Activated T-helper 2 cell treated with anti-CD3 and anti-CD28 coated beads, Interferon-gamma antibody, Interleukin-2, Interleukin-4, amounts not matched to agents 10 μg/mL and 5 μg/mL and 100 μg/mL, durations not matched to agents 14 hours and 24 hours and 36 hours (primary cell): ENCODE data around the gene FPGS. TPM values are rescaled to one million over a fixed set of nuclear protein-coding genes. Genes with fewer than 3 reads are reported as not detected.
A peak's percentile ranks its signal among the peaks of the same experiment; 100 is the strongest.

Source experiments
- DNase-seq: peaks from one replicate; pipeline ENCODE4 v3.0.0; 2021; ENCODE audit warnings: low spot score
- H3K27ac Mint-ChIP-seq: one replicate; pipeline ENCODE4 v1.8.0; 2021; ENCODE audit warnings: mixed read lengths
- H3K27me3 Mint-ChIP-seq: one replicate; pipeline ENCODE4 v1.8.0; 2021; ENCODE audit warnings: low read depth, mixed read lengths
- H3K36me3 Mint-ChIP-seq: one replicate; pipeline ENCODE4 v1.8.0; 2021; ENCODE audit warnings: low read depth, mixed read lengths
- H3K4me1 Mint-ChIP-seq: one replicate; pipeline ENCODE4 v1.8.0; 2021; ENCODE audit warnings: low read depth, mixed read lengths
- H3K4me3 Mint-ChIP-seq: one replicate; pipeline ENCODE4 v1.8.0; 2021; ENCODE audit warnings: low read depth, mild to moderate bottlenecking, moderate library complexity, mixed read lengths
- H3K9me3 Mint-ChIP-seq: one replicate; pipeline ENCODE4 v1.8.0; 2021; ENCODE audit warnings: mixed read lengths
- intact Hi-C: fragments of 100-400 bp; cut with micrococcal nuclease; formaldehyde crosslinking; loops from one replicate; pipeline ENCODE4 v1.15.1; 2023
- total RNA-seq: library from RNA; stranded (reverse); gene quantifications from 2 replicates; pipeline ENCODE4 v1.2.3, GENCODE V29; 2022

The FPGS gene
- total RNA-seq, 1 donor from 2014 or later, result 116 TPM

DNA sequence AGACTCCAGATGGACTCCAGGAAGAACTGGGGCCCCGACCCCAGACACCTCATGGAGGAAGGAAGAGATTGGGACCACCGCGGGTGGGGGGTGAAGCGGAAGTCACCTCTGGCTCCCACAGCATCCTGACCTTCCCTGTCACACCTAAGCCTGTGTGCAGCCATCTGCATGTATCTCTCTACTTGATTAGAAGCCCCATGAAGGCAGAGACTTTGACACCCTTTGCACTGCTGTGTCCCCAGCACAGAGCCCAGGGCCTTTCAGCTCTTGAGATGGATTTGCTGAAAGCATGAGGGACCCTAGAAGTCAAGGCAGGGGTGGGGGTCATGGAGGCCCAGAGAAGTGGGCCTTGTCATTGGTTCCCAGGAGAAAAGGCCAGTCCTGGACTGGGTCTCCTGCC is 54.6 kb downstream of the FPGS start:
- Mint-ChIP-seq H3K27me3 (no peaks in the 10 kb centered on the region), H3K27ac (no peak overlapping the region), H3K36me3 (peaks cover 5% of the 10 kb centered on the region), H3K4me3 (no peak overlapping the region), H3K4me1 (peaks cover 13% of the 10 kb centered on the region), H3K9me3 (no peaks in the 10 kb centered on the region)
- DNase-seq, result no peak
- intact Hi-C loops, result no loop called here

DNA sequence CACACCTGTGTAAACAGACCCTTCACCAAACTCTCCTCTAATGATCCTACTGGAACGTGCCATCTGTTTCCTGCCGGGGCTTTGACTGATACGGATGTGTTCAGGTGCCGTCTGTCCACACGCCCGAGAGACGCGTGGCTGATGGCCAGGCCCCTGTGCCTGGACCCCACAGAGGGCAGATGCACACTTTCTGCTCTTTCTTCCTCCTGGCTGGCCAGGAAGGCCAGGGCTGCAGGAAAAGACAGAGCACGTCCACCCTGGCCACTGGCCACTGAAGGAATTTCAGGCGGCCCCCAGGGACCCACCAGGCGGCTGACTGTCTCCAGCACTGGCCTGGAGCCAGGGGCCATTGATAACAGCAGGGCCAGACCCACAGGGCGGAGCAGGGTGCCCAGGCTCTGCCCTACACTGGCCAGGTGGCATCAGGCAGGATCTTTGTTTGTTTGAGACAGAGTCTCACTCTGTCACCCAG is 55.4 kb downstream of the FPGS start:
- Mint-ChIP-seq H3K27me3 (no peaks in the 10 kb centered on the region), H3K9me3 (no peaks in the 10 kb centered on the region), H3K4me3 (no peak overlapping the region), H3K27ac (no peak overlapping the region), H3K36me3 (no peaks in the 10 kb centered on the region), H3K4me1 (peaks cover 14% of the 10 kb centered on the region)
- DNase-seq, result no peak
- intact Hi-C loops, result no loop called here

DNA sequence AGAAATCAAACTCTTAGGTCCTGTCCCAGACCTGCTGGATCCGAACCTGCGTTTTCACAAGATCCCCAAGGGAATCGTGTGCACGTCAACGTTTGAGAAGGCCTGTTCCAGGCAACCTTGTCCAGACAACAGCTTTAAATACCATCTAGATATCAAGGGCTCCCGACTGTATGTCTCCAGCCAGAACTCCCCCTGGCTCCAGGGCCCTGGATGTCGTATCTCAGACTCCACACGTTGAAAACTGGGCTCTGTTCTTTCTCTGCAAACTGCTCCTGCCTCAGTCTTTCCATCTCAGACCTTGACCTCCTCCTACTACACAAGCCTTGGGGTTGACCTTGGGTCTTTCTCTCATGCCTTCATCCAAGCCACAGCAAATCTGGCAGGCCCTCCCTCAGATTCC is 57.6 kb downstream of the FPGS start:
- H3K4me3 Mint-ChIP-seq, result no peak overlapping the region
- DNase-seq, result no peak

DNA sequence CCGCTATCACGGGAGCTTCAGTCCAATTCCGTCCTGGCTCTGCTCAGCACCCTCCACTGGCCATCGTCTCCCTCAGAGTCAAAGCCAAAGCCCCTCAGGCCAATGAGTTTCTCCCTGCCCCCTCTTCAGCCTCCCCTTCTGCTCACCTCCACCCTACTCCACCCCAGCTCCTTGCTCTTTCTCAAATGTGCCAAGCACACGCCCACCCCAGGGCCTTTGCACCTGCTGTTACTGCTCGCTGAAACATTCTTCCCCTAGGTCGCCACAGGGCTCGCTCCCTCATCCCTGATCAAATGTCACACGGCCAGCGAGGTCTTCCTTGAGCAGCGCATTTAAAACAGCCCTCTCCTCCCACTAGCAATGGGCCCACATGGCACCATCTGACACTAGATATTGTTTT is 58.1 kb downstream of the FPGS start:
- Mint-ChIP-seq H3K36me3 (peaks cover 2% of the 10 kb centered on the region), H3K4me1 (peaks cover 23% of the 10 kb centered on the region), H3K9me3 (no peaks in the 10 kb centered on the region), H3K27me3 (no peaks in the 10 kb centered on the region), H3K27ac (peak overlapping the region; percentile 2), H3K4me3 (no peak overlapping the region)
- intact Hi-C loops, result no loop called here
- DNase-seq, result no peak

More for the DNA sequence above, 57.6 kb downstream of the FPGS start:
- Mint-ChIP-seq H3K27me3 (no peaks in the 10 kb centered on the region), H3K36me3 (no peaks in the 10 kb centered on the region), H3K27ac (no peak overlapping the region), H3K9me3 (no peaks in the 10 kb centered on the region), H3K4me1 (peaks cover 18% of the 10 kb centered on the region)
- intact Hi-C loops, result no loop called here

DNA sequence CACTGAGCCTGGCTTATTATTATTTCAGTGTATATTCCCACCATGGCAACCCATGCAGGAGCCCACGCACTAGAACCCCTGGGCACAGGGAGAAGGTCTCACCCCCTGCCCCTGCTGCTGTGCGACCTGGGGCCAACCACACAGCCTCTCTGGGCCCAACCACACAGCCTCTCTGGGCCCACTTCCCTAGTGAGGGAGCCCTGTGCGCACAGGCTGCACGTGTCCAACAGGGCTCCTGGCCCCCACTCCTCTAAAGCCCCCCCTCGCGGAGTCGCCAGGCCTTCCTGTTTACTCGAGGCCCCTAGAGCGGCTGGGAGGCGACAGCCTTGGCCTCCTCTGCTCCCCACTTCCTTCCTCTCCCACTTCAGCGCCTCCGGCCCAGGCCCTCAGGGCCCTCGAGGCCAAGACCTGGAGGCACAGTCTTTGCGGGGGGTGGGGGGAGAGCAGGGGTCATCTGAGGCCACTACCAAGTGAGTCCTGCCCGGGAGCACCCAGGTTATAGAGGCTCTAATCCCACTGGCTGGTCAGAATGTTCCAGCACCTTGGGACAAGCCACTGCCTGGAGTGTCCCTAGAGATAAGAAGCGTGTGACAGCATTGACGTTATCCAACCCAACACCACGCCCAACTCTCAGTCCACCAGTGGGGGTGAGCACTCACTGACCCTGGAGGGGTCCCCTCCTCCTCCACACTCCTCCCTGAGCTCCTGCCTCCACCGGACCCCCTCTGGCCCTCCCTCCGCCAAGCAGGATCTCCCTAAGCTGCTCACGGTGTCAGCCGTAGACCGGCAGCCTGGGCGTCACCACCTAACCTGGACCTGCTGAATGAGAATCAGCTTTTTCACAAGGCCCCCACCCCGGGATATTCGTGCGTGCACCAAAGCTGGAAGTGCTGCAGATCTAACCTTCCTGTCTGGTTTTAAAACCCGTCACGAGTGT is 59.7 kb downstream of the FPGS start:
- Mint-ChIP-seq H3K27ac (peak overlapping the region; percentile 46), H3K36me3 (peaks cover 4% of the 10 kb centered on the region), H3K4me3 (no peak overlapping the region), H3K9me3 (no peaks in the 10 kb centered on the region), H3K27me3 (no peaks in the 10 kb centered on the region), H3K4me1 (peaks cover 25% of the 10 kb centered on the region)
- DNase-seq, result peak; percentile 35
- intact Hi-C loops, result no loop called here

DNA sequence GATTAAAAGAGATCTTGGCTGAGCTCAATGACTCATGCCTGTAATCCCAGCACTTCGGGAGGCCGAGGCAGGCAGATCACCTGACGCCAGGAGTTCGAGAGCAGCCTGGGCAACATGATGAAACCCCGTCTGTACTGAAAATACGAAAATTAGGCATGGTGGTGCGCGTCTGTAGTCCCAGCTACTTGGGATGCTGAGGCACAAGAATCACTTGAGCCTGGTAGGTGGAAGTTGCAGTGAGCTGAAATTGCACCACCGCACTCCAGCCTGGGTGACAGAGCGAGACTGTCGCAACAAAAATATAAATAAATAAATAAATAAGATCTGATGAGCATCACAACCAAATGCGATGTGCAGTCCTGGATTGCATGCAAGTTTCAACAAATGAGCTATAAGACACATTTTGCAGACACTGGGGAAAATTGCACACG is 60.5 kb downstream of the FPGS start:
- Mint-ChIP-seq H3K27ac (peak overlapping the region; percentile 21), H3K36me3 (peaks cover 4% of the 10 kb centered on the region), H3K4me3 (no peak overlapping the region), H3K9me3 (no peaks in the 10 kb centered on the region), H3K27me3 (no peaks in the 10 kb centered on the region), H3K4me1 (peaks cover 25% of the 10 kb centered on the region)
- intact Hi-C loops, result no loop called here
- DNase-seq, result no peak

Other genes with a start within 250 kb of the FPGS start
- gene STXBP1, start 190.6 kb upstream of the FPGS start, total RNA-seq, result 44.5 and 48.9 TPM in 2 replicates
- gene CFAP157, start 95.9 kb upstream of the FPGS start, total RNA-seq, result 0.18 TPM in 1 of 2 replicates, not detected in the other
- 20.1 and 21.5 TPM in 2 replicates for gene PTRH1, start 87.2 kb upstream of the FPGS start, total RNA-seq
- gene TTC16, start 86.8 kb upstream of the FPGS start, total RNA-seq, result 0.18 TPM in 1 of 2 replicates, not detected in the other
- 20.2 and 20.6 TPM in 2 replicates for gene TOR2A, start 67.6 kb upstream of the FPGS start, total RNA-seq
- 23.6 and 25.1 TPM in 2 replicates for gene SH2D3C, start 24.2 kb upstream of the FPGS start, total RNA-seq
- 98.1 and 99.8 TPM in 2 replicates for gene CDK9, start 16.8 kb upstream of the FPGS start, total RNA-seq
- gene ENG, start 51.8 kb downstream of the FPGS start, total RNA-seq, result 27.5 and 28.1 TPM in 2 replicates
- 19.6 and 21.0 TPM in 2 replicates for gene AK1, start 74.8 kb downstream of the FPGS start, total RNA-seq
- 60.3 and 60.7 TPM in 2 replicates for gene ST6GALNAC6, start 96.7 kb downstream of the FPGS start, total RNA-seq
- gene ST6GALNAC4, start 114.2 kb downstream of the FPGS start, total RNA-seq, result 25.6 and 28.7 TPM in 2 replicates
- 1.4 and 3.4 TPM in 2 replicates for gene PIP5KL1, start 127.9 kb downstream of the FPGS start, total RNA-seq
- gene DPM2, start 135.0 kb downstream of the FPGS start, total RNA-seq, result 55.7 and 57.4 TPM in 2 replicates
- gene EEIG1, start 178.1 kb downstream of the FPGS start, total RNA-seq, result 43.8 and 53.3 TPM in 2 replicates